Activated CD4-positive, alpha-beta memory T cell treated with anti-CD3 and anti-CD28 coated beads, Interleukin-2, amount 10 ng/mL, durations not matched to agents 7 days and 5 days (primary cell): ENCODE data around the gene HSPG2. TPM values are rescaled to one million over a fixed set of nuclear protein-coding genes. Genes with fewer than 3 reads are reported as not detected.
"Not testable (repeated sequence)": the region's sequence is repeated elsewhere in the genome, so short reads cannot be mapped to it uniquely, and the experiment has no call there.

ENCODE experiments used
- CTCF ChIA-PET: fragments of 350-600 bp; sonication (Branson Sonifier 250); formaldehyde crosslinking; loops from one replicate; lab custom pipeline; 2021; ENCODE audit warnings: antibody characterized with exemption, inconsistent platforms; lab: Charles Lee
- POLR2A ChIA-PET: fragments of 350-600 bp; sonication (Branson Sonifier 250); formaldehyde crosslinking; loops from one replicate; lab custom pipeline; 2021; ENCODE audit warnings: antibody characterized with exemption; lab: Charles Lee
- DNase-seq: peaks from one replicate; pipeline ENCODE4 v3.0.0-alpha.2; 2020
- H3K27ac Mint-ChIP-seq: one replicate; pipeline ENCODE4 v1.8.0; 2021; ENCODE audit warnings: mild to moderate bottlenecking, mixed read lengths
- H3K27me3 Mint-ChIP-seq: one replicate; pipeline ENCODE4 v1.8.0; 2021; ENCODE audit warnings: mixed read lengths
- H3K36me3 Mint-ChIP-seq: one replicate; pipeline ENCODE4 v1.8.0; 2021; ENCODE audit warnings: low read depth, mixed read lengths
- H3K4me1 Mint-ChIP-seq: one replicate; pipeline ENCODE4 v1.8.0; 2021; ENCODE audit warnings: mixed read lengths
- H3K4me3 Mint-ChIP-seq: one replicate; pipeline ENCODE4 v1.8.0; 2021; ENCODE audit warnings: mild to moderate bottlenecking, mixed read lengths
- H3K9me3 Mint-ChIP-seq: one replicate; pipeline ENCODE4 v1.8.0; 2021; ENCODE audit warnings: mixed read lengths
- total RNA-seq, 2 experiments: library from RNA; stranded (reverse); gene quantifications; one replicate each; pipeline ENCODE4 v1.2.3, GENCODE V29; 2021

HSPG2 gene
- total RNA-seq, result 1 to 10 TPM; 1.0 to 1.2 TPM

DNA sequence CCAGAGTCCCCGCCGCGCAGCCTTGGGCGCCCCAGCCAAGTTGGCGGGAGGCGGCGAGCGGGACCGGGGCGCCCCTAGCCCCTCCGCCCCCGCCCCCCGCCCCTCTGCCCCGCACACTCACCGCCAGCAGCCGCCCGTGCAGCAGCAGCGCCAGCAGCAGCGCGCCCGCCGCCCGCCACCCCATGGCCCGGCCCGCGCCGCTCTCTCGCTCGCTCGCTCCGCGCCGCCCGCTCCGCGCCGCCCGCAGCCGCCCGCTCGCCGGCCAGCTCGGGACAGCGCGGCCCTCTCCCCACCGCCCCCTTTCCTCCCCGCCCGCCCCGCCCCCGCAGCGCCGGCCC, at the start of gene HSPG2:
HSPG2 (minus strand) TSS at position 277 of the 338 bp plus-strand sequence; CDS start at position 184, 93 bp downstream.
- no peak within 1 kb of the TSS for H3K27ac Mint-ChIP-seq
- ChIA-PET CTCF (no interaction called here), POLR2A (no interaction called here)
- H3K4me3 Mint-ChIP-seq, result peak within 1 kb of the TSS; percentile 76
- H3K36me3 Mint-ChIP-seq, result no peaks in the 10 kb centered on the region
- no peak for DNase-seq
- peaks cover 38% of the 10 kb centered on the region for H3K27me3 Mint-ChIP-seq
- no peaks in the 10 kb centered on the region for H3K9me3 Mint-ChIP-seq
- peaks cover 6% of the 10 kb centered on the region for H3K4me1 Mint-ChIP-seq

DNA sequence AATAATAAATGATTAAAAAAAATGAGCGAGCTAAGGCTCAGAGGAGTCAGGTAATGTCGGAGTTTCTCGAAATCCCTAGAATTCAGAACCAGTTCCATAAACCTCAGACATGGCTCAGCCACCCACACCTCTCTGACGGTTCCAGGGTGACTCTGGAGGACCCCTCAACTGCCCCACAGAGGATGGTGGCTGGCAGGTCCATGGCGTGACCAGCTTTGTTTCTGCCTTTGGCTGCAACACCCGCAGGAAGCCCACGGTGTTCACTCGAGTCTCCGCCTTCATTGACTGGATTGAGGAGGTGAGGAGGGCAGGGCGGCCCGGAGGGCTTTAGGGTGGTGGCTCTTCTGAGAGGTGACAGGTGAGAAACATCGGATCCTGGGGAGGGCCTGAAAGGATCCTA, 49.3 kb upstream of the HSPG2 start:
- CTCF ChIA-PET, result interaction anchor here (0.7 kb wide), 1 partner anchor 78 kb away, joined by 3 read pairs; no protein-coding TSS in a partner anchor
- H3K27ac Mint-ChIP-seq, DNase-seq, POLR2A ChIA-PET, H3K36me3 Mint-ChIP-seq, H3K9me3 Mint-ChIP-seq, H3K4me1 Mint-ChIP-seq, H3K4me3 Mint-ChIP-seq, H3K27me3 Mint-ChIP-seq: not testable (repeated sequence)

- POLR2A ChIA-PET, H3K36me3 Mint-ChIP-seq, CTCF ChIA-PET, DNase-seq, H3K4me1 Mint-ChIP-seq, H3K4me3 Mint-ChIP-seq, H3K27me3 Mint-ChIP-seq, H3K9me3 Mint-ChIP-seq, H3K27ac Mint-ChIP-seq: not testable (repeated sequence)
Observed at GRCh38 chr1:21985893-21986292, 48.8 kb upstream of the HSPG2 start.

GRCh38 chr1:21983539-21983938, 46.4 kb upstream of the HSPG2 start:
- CTCF ChIA-PET, H3K27me3 Mint-ChIP-seq, POLR2A ChIA-PET, H3K4me3 Mint-ChIP-seq, H3K36me3 Mint-ChIP-seq, H3K4me1 Mint-ChIP-seq, DNase-seq, H3K9me3 Mint-ChIP-seq, H3K27ac Mint-ChIP-seq: not testable (repeated sequence)

- CTCF ChIA-PET, H3K4me1 Mint-ChIP-seq, H3K9me3 Mint-ChIP-seq, DNase-seq, H3K36me3 Mint-ChIP-seq, POLR2A ChIA-PET, H3K27me3 Mint-ChIP-seq, H3K4me3 Mint-ChIP-seq, H3K27ac Mint-ChIP-seq: not testable (repeated sequence)
Observed at GRCh38 chr1:21982122-21982521, 45.0 kb upstream of the HSPG2 start.

- DNase-seq, H3K9me3 Mint-ChIP-seq, H3K27me3 Mint-ChIP-seq, H3K4me3 Mint-ChIP-seq, H3K27ac Mint-ChIP-seq, H3K36me3 Mint-ChIP-seq, H3K4me1 Mint-ChIP-seq, POLR2A ChIA-PET: not testable (repeated sequence)
- CTCF ChIA-PET, result interaction anchor here (0.8 kb wide), 1 partner anchor 25 kb away, joined by 3 read pairs; no protein-coding TSS in a partner anchor
Observed at GRCh38 chr1:21981253-21981652, 44.1 kb upstream of the HSPG2 start.

GRCh38 chr1:21980515-21981220, 43.6 kb upstream of the HSPG2 start:
- H3K27ac Mint-ChIP-seq, H3K9me3 Mint-ChIP-seq, POLR2A ChIA-PET, H3K4me1 Mint-ChIP-seq, H3K4me3 Mint-ChIP-seq, H3K36me3 Mint-ChIP-seq, H3K27me3 Mint-ChIP-seq: not testable (repeated sequence)
- CTCF ChIA-PET, result interaction anchor here (0.8 kb wide), 1 partner anchor 25 kb away, joined by 3 read pairs; no protein-coding TSS in a partner anchor
- peak; percentile 23 for DNase-seq

GRCh38 chr1:21978209-21978608, 41.1 kb upstream of the HSPG2 start:
- H3K27me3 Mint-ChIP-seq, H3K4me3 Mint-ChIP-seq, H3K27ac Mint-ChIP-seq, H3K4me1 Mint-ChIP-seq, H3K36me3 Mint-ChIP-seq, POLR2A ChIA-PET, DNase-seq, H3K9me3 Mint-ChIP-seq, CTCF ChIA-PET: not testable (repeated sequence)

GRCh38 chr1:21976703-21977239, 39.7 kb upstream of the HSPG2 start, which contains the start of gene CELA3B:
TSS of gene CELA3B (plus strand) at chr1:21977022. CDS start at chr1:21977040, 18 bp downstream.
- POLR2A ChIA-PET, CTCF ChIA-PET, H3K4me3 Mint-ChIP-seq, DNase-seq, H3K36me3 Mint-ChIP-seq, H3K27ac Mint-ChIP-seq, H3K27me3 Mint-ChIP-seq, H3K9me3 Mint-ChIP-seq, H3K4me1 Mint-ChIP-seq: not testable (repeated sequence)

DNA sequence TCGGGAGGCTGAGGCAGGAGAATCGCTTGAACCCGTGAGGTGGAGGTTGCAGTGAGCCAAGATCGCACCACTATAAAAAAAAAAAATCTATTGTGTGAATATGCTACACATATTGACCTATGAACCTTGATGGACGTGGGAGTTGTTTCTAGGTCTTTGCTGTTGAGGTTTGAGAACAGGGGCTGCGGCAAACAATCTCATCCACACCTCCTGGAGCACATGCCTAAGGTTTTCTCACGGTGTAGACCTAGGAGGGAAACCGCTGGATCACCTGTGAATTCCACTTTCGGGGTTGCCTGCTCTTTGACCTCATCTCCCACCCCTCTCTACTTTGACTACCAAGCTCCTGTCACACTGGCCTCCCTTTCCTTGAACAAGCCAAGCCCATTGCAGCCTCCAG, 38.2 kb upstream of the HSPG2 start:
- H3K27me3 Mint-ChIP-seq, H3K4me3 Mint-ChIP-seq, H3K9me3 Mint-ChIP-seq, CTCF ChIA-PET, DNase-seq, POLR2A ChIA-PET, H3K4me1 Mint-ChIP-seq, H3K36me3 Mint-ChIP-seq, H3K27ac Mint-ChIP-seq: not testable (repeated sequence)

DNA sequence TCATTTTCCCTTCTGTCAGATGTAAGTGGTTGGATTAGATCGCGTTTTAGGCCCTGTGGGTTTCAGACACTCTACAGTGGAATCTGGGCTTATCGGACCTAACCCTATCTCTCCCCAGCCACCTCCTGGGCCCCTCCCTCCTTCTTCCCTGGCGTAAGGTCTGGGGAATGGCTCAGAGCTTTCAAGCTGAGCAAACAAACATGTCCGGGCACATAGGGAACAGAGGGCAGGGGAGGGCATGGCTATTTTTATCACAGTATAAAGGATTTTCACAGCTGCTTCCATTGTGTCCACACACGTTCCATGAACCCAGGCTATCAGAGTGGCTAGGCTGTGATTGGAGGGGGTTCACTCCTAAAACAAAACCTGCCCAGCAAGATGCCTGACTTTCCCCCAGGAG, 37.6 kb upstream of the HSPG2 start:
- H3K4me1 Mint-ChIP-seq, H3K4me3 Mint-ChIP-seq, DNase-seq, CTCF ChIA-PET, H3K9me3 Mint-ChIP-seq, H3K27me3 Mint-ChIP-seq, H3K27ac Mint-ChIP-seq, POLR2A ChIA-PET, H3K36me3 Mint-ChIP-seq: not testable (repeated sequence)

- CTCF ChIA-PET, POLR2A ChIA-PET, DNase-seq, H3K9me3 Mint-ChIP-seq, H3K27ac Mint-ChIP-seq, H3K36me3 Mint-ChIP-seq, H3K4me3 Mint-ChIP-seq, H3K4me1 Mint-ChIP-seq, H3K27me3 Mint-ChIP-seq: not testable (repeated sequence)
Observed at GRCh38 chr1:21973948-21974347, 36.8 kb upstream of the HSPG2 start.

GRCh38 chr1:21972973-21973441, 35.9 kb upstream of the HSPG2 start:
- H3K27me3 Mint-ChIP-seq, DNase-seq, H3K4me3 Mint-ChIP-seq, POLR2A ChIA-PET, H3K4me1 Mint-ChIP-seq, H3K36me3 Mint-ChIP-seq, H3K9me3 Mint-ChIP-seq, CTCF ChIA-PET, H3K27ac Mint-ChIP-seq: not testable (repeated sequence)

GRCh38 chr1:21970523-21970922, 33.4 kb upstream of the HSPG2 start:
- H3K27me3 Mint-ChIP-seq, H3K36me3 Mint-ChIP-seq, POLR2A ChIA-PET, H3K9me3 Mint-ChIP-seq, H3K27ac Mint-ChIP-seq, CTCF ChIA-PET, DNase-seq, H3K4me1 Mint-ChIP-seq, H3K4me3 Mint-ChIP-seq: not testable (repeated sequence)
